ENCODE results near the gene TEX38. TPM values are rescaled to one million over a fixed set of nuclear protein-coding genes. Genes with fewer than 3 reads are reported as not detected.

Gene TEX38
- total RNA-seq, 1 donor from 2014 or later = 0.22 TPM

- no peak for DNase-seq
- H3K9me3 ChIP-seq (replicated peaks) = peaks cover 4% of the 10 kb centered on the region
- no peak overlapping the region for H3K4me3 ChIP-seq
- H3K27me3 ChIP-seq (ENCODE audit: low read depth) = no peaks in the 10 kb centered on the region
- H3K4me1 ChIP-seq = peaks cover 15% of the 10 kb centered on the region
- peaks cover 30% of the 10 kb centered on the region for H3K36me3 ChIP-seq
- intact Hi-C loops (cut with micrococcal nuclease) = no loop called here
- peak overlapping the region; percentile 41 for H3K27ac ChIP-seq (replicated peaks)
- TF ChIP-seq CTCF (IDR thresholded peaks at IDR 0.05; ENCODE audit: borderline replicate concordance) = no peak
Observed at GRCh38 chr1:46643368-46643775, 28.3 kb upstream of the TEX38 start.

GRCh38 chr1:46645815-46646214 is 25.8 kb upstream of the TEX38 start:
- Histone ChIP-seq H3K9me3 (replicated peaks) (peaks cover 18% of the 10 kb centered on the region), H3K27me3 (ENCODE audit: low read depth) (no peaks in the 10 kb centered on the region), H3K4me3 (no peak overlapping the region), H3K36me3 (peaks cover 55% of the 10 kb centered on the region), H3K4me1 (peaks cover 15% of the 10 kb centered on the region), H3K27ac (replicated peaks) (no peak overlapping the region)
- intact Hi-C loops (cut with micrococcal nuclease) = no loop called here
- DNase-seq = no peak
- no peak for TF ChIP-seq CTCF (IDR thresholded peaks at IDR 0.05; ENCODE audit: borderline replicate concordance)

GRCh38 chr1:46646331-46646730 is 25.3 kb upstream of the TEX38 start:
- peaks cover 54% of the 10 kb centered on the region for H3K36me3 ChIP-seq
- TF ChIP-seq CTCF (IDR thresholded peaks at IDR 0.05; ENCODE audit: borderline replicate concordance) = no peak
- DNase-seq = no peak
- H3K9me3 ChIP-seq (replicated peaks) = peaks cover 18% of the 10 kb centered on the region
- H3K4me3 ChIP-seq = no peak overlapping the region
- intact Hi-C loops (cut with micrococcal nuclease) = no loop called here
- peaks cover 15% of the 10 kb centered on the region for H3K4me1 ChIP-seq
- no peak overlapping the region for H3K27ac ChIP-seq (replicated peaks)
- H3K27me3 ChIP-seq (ENCODE audit: low read depth) = no peaks in the 10 kb centered on the region

- Histone ChIP-seq H3K4me1 (peaks cover 15% of the 10 kb centered on the region), H3K27me3 (ENCODE audit: low read depth) (no peaks in the 10 kb centered on the region), H3K36me3 (peaks cover 50% of the 10 kb centered on the region), H3K27ac (replicated peaks) (no peak overlapping the region), H3K4me3 (no peak overlapping the region), H3K9me3 (replicated peaks) (peaks cover 18% of the 10 kb centered on the region)
- intact Hi-C loops (cut with micrococcal nuclease) = no loop called here
- TF ChIP-seq CTCF (IDR thresholded peaks at IDR 0.05; ENCODE audit: borderline replicate concordance) = no peak
- no peak for DNase-seq
Observed at GRCh38 chr1:46646844-46647243, 24.8 kb upstream of the TEX38 start.

GRCh38 chr1:46647611-46648010 is 24.0 kb upstream of the TEX38 start:
- TF ChIP-seq CTCF (IDR thresholded peaks at IDR 0.05; ENCODE audit: borderline replicate concordance) = no peak
- H3K9me3 ChIP-seq (replicated peaks) = peaks cover 18% of the 10 kb centered on the region
- intact Hi-C loops (cut with micrococcal nuclease) = no loop called here
- DNase-seq = no peak
- no peak overlapping the region for H3K27ac ChIP-seq (replicated peaks)
- H3K36me3 ChIP-seq = peaks cover 54% of the 10 kb centered on the region
- H3K4me1 ChIP-seq = peaks cover 12% of the 10 kb centered on the region
- no peaks in the 10 kb centered on the region for H3K27me3 ChIP-seq (ENCODE audit: low read depth)
- H3K4me3 ChIP-seq = no peak overlapping the region

- intact Hi-C loops (cut with micrococcal nuclease) = no loop called here
- peaks cover 18% of the 10 kb centered on the region for H3K9me3 ChIP-seq (replicated peaks)
- H3K4me3 ChIP-seq = no peak overlapping the region
- no peak for DNase-seq
- no peak overlapping the region for H3K27ac ChIP-seq (replicated peaks)
- H3K4me1 ChIP-seq = peaks cover 9% of the 10 kb centered on the region
- no peak for TF ChIP-seq CTCF (IDR thresholded peaks at IDR 0.05; ENCODE audit: borderline replicate concordance)
- peaks cover 74% of the 10 kb centered on the region for H3K36me3 ChIP-seq
- no peaks in the 10 kb centered on the region for H3K27me3 ChIP-seq (ENCODE audit: low read depth)
Observed at GRCh38 chr1:46649764-46650163, 21.9 kb upstream of the TEX38 start.

Measured in left ventricle myocardium inferior (tissue), 1 donor.